CD4-positive, alpha-beta T cell (primary cell): ENCODE data around the gene ZNF397. TPM values are rescaled to one million over a fixed set of nuclear protein-coding genes. Genes with fewer than 3 reads are reported as not detected.
"Not testable (repeated sequence)": the region's sequence is repeated elsewhere in the genome, so short reads cannot be mapped to it uniquely, and the experiment has no call there.

Source experiments
- ATAC-seq: fragments of 200-7000 bp; cut with Tn5 transposase; one replicate; pipeline ENCODE4 v1.10.0; 2022; ENCODE audit warnings: mild to moderate bottlenecking; ENCODE audit not compliant: poor library complexity
- CTCF ChIA-PET: fragments of 350-600 bp; sonication (Branson Sonifier 250); formaldehyde crosslinking; loops from one replicate; lab custom pipeline; 2021; ENCODE audit warnings: antibody characterized with exemption, inconsistent platforms; lab: Charles Lee
- POLR2A ChIA-PET: fragments of 350-600 bp; sonication (Branson Sonifier 250); formaldehyde crosslinking; loops from one replicate; lab custom pipeline; 2021; ENCODE audit warnings: antibody characterized with exemption, inconsistent platforms; lab: Charles Lee
- DNase-seq, 14 experiments: peaks; one replicate each; pipeline ENCODE4 v3.0.0-alpha.2; 2013 to 2020; ENCODE audit warnings: mixed read lengths in 2 of 14
- H3K27ac ChIP-seq, 2 donors: one replicate each; pipeline versions ENCODE4 v1.5.1 to v1.7.0; 2013; ENCODE audit warnings: low read length in 2 of 2, low read depth in 1 of 2, mild to moderate bottlenecking in 1 of 2
- H3K27me3 ChIP-seq, 2 experiments: 1 replicate in 1 of 2; 2 replicates in 1 of 2; pipeline versions ENCODE4 v1.6.1 to v1.7.0; 2013; ENCODE audit warnings: low read length in 2 of 2, control low read depth in 1 of 2, mild to moderate bottlenecking in 1 of 2, moderate library complexity in 1 of 2; ENCODE audit not compliant: insufficient read depth in 2 of 2, control insufficient read depth in 1 of 2
- H3K36me3 ChIP-seq: one replicate; pipeline ENCODE4 v1.6.1; 2013; ENCODE audit warnings: low read length, control low read depth; ENCODE audit not compliant: insufficient read depth
- H3K4me1 ChIP-seq: one replicate; pipeline ENCODE4 v1.6.1; 2013; ENCODE audit warnings: low read length, control low read depth; ENCODE audit not compliant: insufficient read depth
- H3K4me3 ChIP-seq: one replicate; pipeline ENCODE4 v1.5.1; 2013; ENCODE audit warnings: mild to moderate bottlenecking, low read length, moderate library complexity
- H3K9me3 ChIP-seq, 2 experiments: 1 replicate in 1 of 2; 2 replicates in 1 of 2; pipeline versions ENCODE4 v1.6.1 to v1.7.0; 2013; ENCODE audit warnings: low read length in 2 of 2, mild to moderate bottlenecking in 2 of 2, control low read depth in 1 of 2, moderate library complexity in 1 of 2; ENCODE audit not compliant: control insufficient read depth in 1 of 2, insufficient read depth in 1 of 2
- H3K27ac Mint-ChIP-seq: one replicate; pipeline ENCODE4 v1.8.0; 2020; ENCODE audit warnings: mixed read lengths
- H3K27me3 Mint-ChIP-seq: one replicate; pipeline ENCODE4 v1.8.0; 2021; ENCODE audit warnings: mixed read lengths
- H3K36me3 Mint-ChIP-seq: one replicate; pipeline ENCODE4 v1.8.0; 2021; ENCODE audit warnings: low read depth, mixed read lengths
- H3K4me1 Mint-ChIP-seq: one replicate; pipeline ENCODE4 v1.8.0; 2021; ENCODE audit warnings: low read depth, mixed read lengths
- H3K4me3 Mint-ChIP-seq: one replicate; pipeline ENCODE4 v1.8.0; 2020; ENCODE audit warnings: mild to moderate bottlenecking, mixed read lengths
- H3K9me3 Mint-ChIP-seq: one replicate; pipeline ENCODE4 v1.8.0; 2020; ENCODE audit warnings: mixed read lengths
- CTCF ChIP-seq: fragments of 200-600 bp; IDR thresholded peaks from one replicate; pipeline ENCODE4 v1.8.0; 2022; ENCODE audit warnings: antibody characterized with exemption, mild to moderate bottlenecking
- intact Hi-C, 2 experiments: fragments of 100-400 bp; cut with DNase I in 1 of 2; cut with micrococcal nuclease in 1 of 2; formaldehyde crosslinking; loops; one replicate each; pipeline versions ENCODE4 v1.15.1 to v1.9.0; 2023 to 2025; cut with DNase I, micrococcal nuclease
- total RNA-seq, 174 experiments: library from RNA in 2 of 174; stranded (reverse) in 2 of 174; gene quantifications; one replicate each; pipeline ENCODE4 v1.2.3 and lab custom pipeline; 2021 to 2026

The ZNF397 gene
- total RNA-seq, 2 experiments from 2014 or later = 7.6 to 10.0 TPM

DNA sequence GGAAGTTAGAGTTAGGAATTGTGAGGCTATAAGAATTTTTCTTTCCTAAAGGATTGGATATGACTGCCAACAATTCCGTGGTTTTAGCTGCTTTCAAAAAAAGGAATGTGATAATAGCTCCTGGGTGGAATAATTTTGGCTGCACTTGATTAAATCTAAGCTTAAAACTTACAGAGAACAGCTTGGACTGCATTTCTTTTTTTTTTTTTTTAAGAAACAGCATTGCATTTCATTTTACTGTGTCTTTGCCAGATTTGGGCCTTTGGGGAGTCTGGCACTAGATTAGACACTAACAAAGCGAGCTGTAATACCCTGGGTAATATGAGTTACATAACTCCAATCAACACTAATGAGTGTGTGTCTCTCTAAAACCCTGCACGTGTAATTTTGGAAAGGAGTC, 37.8 kb upstream of the ZNF397 start:
- no peaks in the 10 kb centered on the region for H3K9me3 Mint-ChIP-seq
- DNase-seq (no peak), ATAC-seq (no peak)
- H3K27me3 ChIP-seq = no peaks in the 10 kb centered on the region
- ChIA-PET POLR2A (no interaction called here), CTCF (interaction anchor here (0.7 to 1.1 kb wide), 2 partner anchors 10 to 94 kb away, joined by 4 read pairs; no protein-coding TSS in a partner anchor)
- no peaks in the 10 kb centered on the region for H3K4me1 Mint-ChIP-seq
- TF ChIP-seq CTCF = no peak
- no peak overlapping the region for H3K27ac Mint-ChIP-seq
- no peak overlapping the region for H3K4me3 Mint-ChIP-seq
- H3K36me3 Mint-ChIP-seq = no peaks in the 10 kb centered on the region
- H3K27ac ChIP-seq = no peak overlapping the region
- no peaks in the 10 kb centered on the region for H3K4me1 ChIP-seq
- no peak overlapping the region for H3K4me3 ChIP-seq
- no peaks in the 10 kb centered on the region for H3K36me3 ChIP-seq
- no peaks in the 10 kb centered on the region for H3K27me3 Mint-ChIP-seq
- intact Hi-C loops = no loop called here
- H3K9me3 ChIP-seq = no peaks in the 10 kb centered on the region

- intact Hi-C loops = no loop called here
- Mint-ChIP-seq H3K4me3 (no peak overlapping the region), H3K27me3 (no peaks in the 10 kb centered on the region)
Observed at GRCh38 chr18:35205199-35205712, 35.6 kb upstream of the ZNF397 start.

DNA sequence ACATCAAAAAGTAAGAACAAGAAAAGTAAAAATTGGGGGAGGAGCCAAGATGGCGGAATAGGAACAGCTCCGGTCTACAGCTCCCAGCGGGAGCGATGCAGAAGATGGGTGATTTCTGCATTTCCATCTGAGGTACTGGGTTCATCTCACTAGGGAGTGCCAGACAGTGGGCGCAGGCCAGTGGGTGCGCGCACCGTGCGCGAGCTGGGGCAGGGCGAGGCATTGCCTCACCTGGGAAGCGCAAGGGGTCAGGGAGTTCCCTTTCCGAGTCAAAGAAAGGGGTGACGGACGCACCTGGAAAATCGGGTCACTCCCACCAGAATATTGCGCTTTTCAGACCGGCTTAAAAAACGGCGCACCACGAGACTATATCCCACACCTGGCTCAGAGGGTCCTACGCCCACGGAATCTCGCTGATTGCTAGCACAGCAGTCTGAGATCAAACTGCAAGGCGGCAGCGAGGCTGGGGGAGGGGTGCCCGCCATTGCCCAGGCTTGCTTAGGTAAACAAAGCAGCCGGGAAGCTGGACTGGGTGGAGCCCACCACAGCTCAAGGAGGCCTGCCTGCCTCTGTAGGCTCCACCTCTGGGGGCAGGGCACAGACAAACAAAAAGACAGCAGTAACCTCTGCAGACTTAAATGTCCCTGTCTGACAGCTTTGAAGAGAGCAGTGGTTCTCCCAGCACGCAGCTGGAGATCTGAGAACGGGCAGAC, 34.9 kb upstream of the ZNF397 start:
- H3K27ac Mint-ChIP-seq, H3K4me1 ChIP-seq, H3K4me3 ChIP-seq, H3K27ac ChIP-seq, H3K4me1 Mint-ChIP-seq, POLR2A ChIA-PET, H3K4me3 Mint-ChIP-seq, ATAC-seq, H3K9me3 Mint-ChIP-seq, H3K36me3 ChIP-seq, intact Hi-C loops, H3K9me3 ChIP-seq, DNase-seq, H3K27me3 ChIP-seq, H3K27me3 Mint-ChIP-seq, H3K36me3 Mint-ChIP-seq, CTCF ChIA-PET: not testable (repeated sequence)

More at GRCh38 chr18:35205199-35205712, 35.6 kb upstream of the ZNF397 start:
- Histone ChIP-seq H3K9me3 (no peaks in the 10 kb centered on the region), H3K27me3 (no peaks in the 10 kb centered on the region), H3K4me3 (no peak overlapping the region), H3K4me1 (no peaks in the 10 kb centered on the region), H3K27ac (no peak overlapping the region), H3K36me3 (no peaks in the 10 kb centered on the region)
- Mint-ChIP-seq H3K9me3 (no peaks in the 10 kb centered on the region), H3K4me1 (no peaks in the 10 kb centered on the region), H3K27ac (no peak overlapping the region), H3K36me3 (no peaks in the 10 kb centered on the region)
- POLR2A ChIA-PET = no interaction called here
- DNase-seq = no peak
- no peak for TF ChIP-seq CTCF
- CTCF ChIA-PET = no interaction called here
- no peak for ATAC-seq
